ENCODE results near the gene ZSCAN12. TPM values are rescaled to one million over a fixed set of nuclear protein-coding genes. Genes with fewer than 3 reads are reported as not detected.

The ZSCAN12 gene
- total and polyA plus RNA-seq, 10 of the 15 experiments (the other 5 are each of a cell fraction or from before 2014, with no cell fraction given), result 1.2 to 12.2 (median 7.4) TPM

DNA sequence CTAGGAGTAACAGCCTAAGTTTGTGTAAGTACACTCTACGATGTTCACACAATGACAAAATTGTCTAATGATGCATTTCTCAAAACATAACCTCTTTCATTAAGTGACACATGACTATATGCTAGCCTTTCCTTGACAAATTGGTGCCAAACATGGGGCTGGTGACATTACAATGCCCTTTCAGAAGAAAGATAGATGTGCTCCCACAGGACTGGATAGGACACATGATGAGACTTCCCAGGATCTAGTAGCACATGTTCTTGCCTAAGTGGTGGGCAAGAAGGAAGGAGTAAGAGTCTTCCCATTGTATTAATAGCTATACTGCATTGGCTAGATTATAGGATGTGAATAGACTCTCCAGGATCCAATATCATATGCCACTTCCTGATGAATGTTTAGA, 28.3 kb downstream of the ZSCAN12 start:
- Histone ChIP-seq H3K79me2 (ENCODE audit: control insufficient read depth, insufficient read depth, low read length) (no peaks in the 10 kb centered on the region), H3K27me3 (replicated peaks in 1 of 2; ENCODE audit: control insufficient read depth in 2 of 2, insufficient read depth in 2 of 2, low read length in 1 of 2) (no peaks in the 10 kb centered on the region), H3K4me2 (ENCODE audit: control insufficient read depth, insufficient read depth) (no peak overlapping the region), H4K20me1 (ENCODE audit: control insufficient read depth, insufficient read depth) (no peaks in the 10 kb centered on the region), H2AFZ (ENCODE audit: control insufficient read depth, low read depth, low read length) (no peak overlapping the region), H3K4me1 (ENCODE audit: control insufficient read depth, insufficient read depth, low read length) (peaks cover 14% of the 10 kb centered on the region), H3K9ac (ENCODE audit: control insufficient read depth, insufficient read depth, low read length) (no peak overlapping the region), H3K36me3 (ENCODE audit: control insufficient read depth in 2 of 2, insufficient read depth in 2 of 2, low read length in 1 of 2) (no peaks in the 10 kb centered on the region), H3K27ac (ENCODE audit: control insufficient read depth, insufficient read depth) (no peak overlapping the region), H3K4me3 (no peak overlapping the region), H3K9me3 (replicated peaks; ENCODE audit: control insufficient read depth, insufficient read depth, low read length) (no peaks in the 10 kb centered on the region)
- no peak for FAIRE-seq
- ChIA-PET SMC1A (ENCODE audit: uncharacterized antibody, unreplicated experiment) (interaction anchor here (1.1 to 3.4 kb wide), 4 partner anchors 13 to 143 kb away, joined by 3 to 35 read pairs (median 3); partner anchors contain the start of gene ZSCAN31), RAD21 (ENCODE audit: unreplicated experiment) (interaction anchor here (1.2 to 2.7 kb wide), 2 partner anchors 10 to 11 kb away, joined by 6 to 16 read pairs; no protein-coding TSS in a partner anchor), CTCF (interaction anchor here (0.9 to 3.3 kb wide), 3 partner anchors 12 to 23 kb away, joined by 3 to 27 read pairs (median 7); no protein-coding TSS in a partner anchor), POLR2A (interaction anchor here (0.7 to 1.4 kb wide), 4 partner anchors 15 to 117 kb away, joined by 3 read pairs; no protein-coding TSS in a partner anchor)
- 96% methylated on average over 1 of the region's 1 CpG for WGBS (ENCODE audit: insufficient coverage, insufficient replicate concordance, low lambda C conversion rate, missing lambda C conversion rate)
- BruUV-seq (replicated peaks), result no TSS peak
- in situ Hi-C loops (cut with MboI), result loop anchor here (25.0 kb wide), 1 partner anchor 1209 kb away; no protein-coding TSS in a partner anchor
- TF ChIP-seq JUNB (IDR thresholded peaks at IDR 0.05), result no peak
- ATAC-seq, result no peak
- intact Hi-C loops (cut with micrococcal nuclease; ENCODE audit: unreplicated experiment), result no loop called here
- no peak for DNase-seq (ENCODE audit: low read depth, low spot score)

DNA sequence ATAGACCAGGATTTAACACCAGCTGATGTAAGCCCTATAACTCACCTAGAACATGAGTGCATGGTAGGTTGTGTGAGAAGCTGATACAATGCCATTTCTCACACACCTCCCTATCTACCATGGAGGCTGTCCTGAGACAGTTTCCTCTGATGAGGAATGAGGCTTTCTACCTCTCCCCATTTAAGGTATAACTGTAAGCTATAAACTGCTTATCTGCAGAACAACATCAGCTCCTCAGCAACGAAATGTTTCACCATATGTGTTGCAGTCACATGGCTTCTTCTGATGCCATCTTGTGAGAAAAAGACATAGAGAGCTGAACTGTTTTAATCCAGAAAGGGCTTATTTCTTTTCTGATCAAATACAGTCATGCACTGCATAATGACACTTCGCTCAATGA, 29.1 kb downstream of the ZSCAN12 start:
- ChIA-PET RAD21 (ENCODE audit: unreplicated experiment) (interaction anchor here (2.7 kb wide), 1 partner anchor 12 kb away, joined by 16 read pairs; no protein-coding TSS in a partner anchor), POLR2A (no interaction called here), SMC1A (ENCODE audit: uncharacterized antibody, unreplicated experiment) (interaction anchor here (1.3 to 3.4 kb wide), 2 partner anchors 13 to 14 kb away, joined by 3 to 35 read pairs; no protein-coding TSS in a partner anchor), CTCF (interaction anchor here (2.1 to 3.3 kb wide), 2 partner anchors 13 to 14 kb away, joined by 7 to 27 read pairs; no protein-coding TSS in a partner anchor)
- Histone ChIP-seq H4K20me1 (ENCODE audit: control insufficient read depth, insufficient read depth) (no peaks in the 10 kb centered on the region), H3K4me2 (ENCODE audit: control insufficient read depth, insufficient read depth) (no peak overlapping the region), H3K4me1 (ENCODE audit: control insufficient read depth, insufficient read depth, low read length) (peaks cover 14% of the 10 kb centered on the region), H2AFZ (ENCODE audit: control insufficient read depth, low read depth, low read length) (no peak overlapping the region), H3K9me3 (replicated peaks; ENCODE audit: control insufficient read depth, insufficient read depth, low read length) (no peaks in the 10 kb centered on the region), H3K27me3 (replicated peaks in 1 of 2; ENCODE audit: control insufficient read depth in 2 of 2, insufficient read depth in 2 of 2, low read length in 1 of 2) (no peaks in the 10 kb centered on the region), H3K9ac (ENCODE audit: control insufficient read depth, insufficient read depth, low read length) (no peak overlapping the region), H3K4me3 (no peak overlapping the region), H3K79me2 (ENCODE audit: control insufficient read depth, insufficient read depth, low read length) (no peaks in the 10 kb centered on the region), H3K27ac (ENCODE audit: control insufficient read depth, insufficient read depth) (no peak overlapping the region), H3K36me3 (ENCODE audit: control insufficient read depth in 2 of 2, insufficient read depth in 2 of 2, low read length in 1 of 2) (peaks cover 0 to 3% of the 10 kb centered on the region in 2 experiments; a peak in 1 of 4 replicates)
- BruUV-seq (replicated peaks), result no TSS peak
- WGBS (ENCODE audit: insufficient coverage, insufficient replicate concordance, low lambda C conversion rate, missing lambda C conversion rate), result 87% methylated on average over 2 of the region's 2 CpGs
- FAIRE-seq, result no peak
- no peak for DNase-seq (ENCODE audit: low read depth, low spot score)
- no peak for TF ChIP-seq JUND (IDR thresholded peaks at IDR 0.05; ENCODE audit: low read depth, low read length)
- no peak for TF ChIP-seq NFIC (IDR thresholded peaks at IDR 0.05; ENCODE audit: low read depth, low read length)
- no peak for TF ChIP-seq SP1 (IDR thresholded peaks at IDR 0.05; ENCODE audit: low read depth, low read length)
- TF ChIP-seq, protein P1, sequence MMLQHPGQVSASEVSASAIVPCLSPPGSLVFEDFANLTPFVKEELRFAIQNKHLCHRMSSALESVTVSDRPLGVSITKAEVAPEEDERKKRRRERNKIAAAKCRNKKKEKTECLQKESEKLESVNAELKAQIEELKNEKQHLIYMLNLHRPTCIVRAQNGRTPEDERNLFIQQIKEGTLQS (IDR thresholded peaks at IDR 0.05; ENCODE audit: borderline replicate concordance, extremely low read depth, low read depth, low read length), result no peak
- TF ChIP-seq ZNF384 (IDR thresholded peaks at IDR 0.05; ENCODE audit: borderline replicate concordance, low read depth, low read length), result no peak
- TF ChIP-seq, protein P2, sequence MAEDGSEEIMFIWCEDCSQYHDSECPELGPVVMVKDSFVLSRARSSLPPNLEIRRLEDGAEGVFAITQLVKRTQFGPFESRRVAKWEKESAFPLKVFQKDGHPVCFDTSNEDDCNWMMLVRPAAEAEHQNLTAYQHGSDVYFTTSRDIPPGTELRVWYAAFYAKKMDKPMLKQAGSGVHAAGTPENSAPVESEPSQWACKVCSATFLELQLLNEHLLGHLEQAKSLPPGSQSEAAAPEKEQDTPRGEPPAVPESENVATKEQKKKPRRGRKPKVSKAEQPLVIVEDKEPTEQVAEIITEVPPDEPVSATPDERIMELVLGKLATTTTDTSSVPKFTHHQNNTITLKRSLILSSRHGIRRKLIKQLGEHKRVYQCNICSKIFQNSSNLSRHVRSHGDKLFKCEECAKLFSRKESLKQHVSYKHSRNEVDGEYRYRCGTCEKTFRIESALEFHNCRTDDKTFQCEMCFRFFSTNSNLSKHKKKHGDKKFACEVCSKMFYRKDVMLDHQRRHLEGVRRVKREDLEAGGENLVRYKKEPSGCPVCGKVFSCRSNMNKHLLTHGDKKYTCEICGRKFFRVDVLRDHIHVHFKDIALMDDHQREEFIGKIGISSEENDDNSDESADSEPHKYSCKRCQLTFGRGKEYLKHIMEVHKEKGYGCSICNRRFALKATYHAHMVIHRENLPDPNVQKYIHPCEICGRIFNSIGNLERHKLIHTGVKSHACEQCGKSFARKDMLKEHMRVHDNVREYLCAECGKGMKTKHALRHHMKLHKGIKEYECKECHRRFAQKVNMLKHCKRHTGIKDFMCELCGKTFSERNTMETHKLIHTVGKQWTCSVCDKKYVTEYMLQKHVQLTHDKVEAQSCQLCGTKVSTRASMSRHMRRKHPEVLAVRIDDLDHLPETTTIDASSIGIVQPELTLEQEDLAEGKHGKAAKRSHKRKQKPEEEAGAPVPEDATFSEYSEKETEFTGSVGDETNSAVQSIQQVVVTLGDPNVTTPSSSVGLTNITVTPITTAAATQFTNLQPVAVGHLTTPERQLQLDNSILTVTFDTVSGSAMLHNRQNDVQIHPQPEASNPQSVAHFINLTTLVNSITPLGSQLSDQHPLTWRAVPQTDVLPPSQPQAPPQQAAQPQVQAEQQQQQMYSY (CRISPR knock-in tag; IDR thresholded peaks at IDR 0.05), result no peak
- no peak for TF ChIP-seq MXI1 (IDR thresholded peaks at IDR 0.05; ENCODE audit: low read depth, low read length)
- no peak for TF ChIP-seq TAF1 (IDR thresholded peaks at IDR 0.05; ENCODE audit: borderline replicate concordance, low read depth, low read length)
- no peak for TF ChIP-seq BMI1 (IDR thresholded peaks at IDR 0.05; ENCODE audit: borderline replicate concordance)
- TF ChIP-seq PAX8 (IDR thresholded peaks at IDR 0.05), result no peak
- in situ Hi-C loops (cut with MboI), result loop anchor here (25.0 kb wide), 1 partner anchor 1208 kb away; no protein-coding TSS in a partner anchor
- intact Hi-C loops (cut with micrococcal nuclease; ENCODE audit: unreplicated experiment), result no loop called here
- no peak for ATAC-seq

All from GM12878 (cell line).